Vagina (tissue), 2 donors: ENCODE results near the gene MYO10. TPM values are rescaled to one million over a fixed set of nuclear protein-coding genes. Genes with fewer than 3 reads are reported as not detected.
A peak's percentile ranks its signal among the peaks of the same experiment; 100 is the strongest.

Experiments
- DNase-seq, 2 donors: peaks; one replicate each; pipeline ENCODE4 v3.0.0-alpha.2; 2017; ENCODE audit errors: extremely low spot score in 2 of 2
- H3K27ac ChIP-seq: fragments of 200-600 bp; sonication (generic); one replicate; pipeline ENCODE4 v1.5.1; 2019
- H3K27me3 ChIP-seq: fragments of 200-600 bp; sonication (generic); one replicate; pipeline ENCODE4 v1.5.1; 2019
- H3K36me3 ChIP-seq, 2 donors: fragments of 200-600 bp; sonication (generic); one replicate each; pipeline ENCODE4 v1.5.1; 2017 to 2019
- H3K4me1 ChIP-seq: fragments of 200-600 bp; sonication (generic); one replicate; pipeline ENCODE4 v1.5.1; 2019
- H3K4me3 ChIP-seq, 2 donors: fragments of 200-600 bp; sonication (generic); 1 replicate in 1 of 2; 2 replicates in 1 of 2; pipeline ENCODE4 v1.5.1; 2016 to 2019
- H3K9me3 ChIP-seq: fragments of 200-600 bp; sonication (generic); one replicate; pipeline ENCODE4 v1.5.1; 2019
- CTCF ChIP-seq, 3 experiments: fragments of 450-650 bp in 2 of 3; fragments of 200-600 bp in 1 of 3; sonication (generic) in 1 of 3; IDR thresholded peaks; one replicate each; pipeline ENCODE4 v1.5.1; 2017 to 2019; ENCODE audit warnings: antibody characterized with exemption in 3 of 3, mild to moderate bottlenecking in 2 of 3, moderate library complexity in 2 of 3
- POLR2A ChIP-seq, 2 donors: fragments of 450-650 bp; IDR thresholded peaks; one replicate each; pipeline ENCODE4 v1.6.1; 2017; ENCODE audit warnings: antibody characterized with exemption in 2 of 2, mild to moderate bottlenecking in 2 of 2, moderate library complexity in 2 of 2
- POLR2AphosphoS5 ChIP-seq, 2 donors: sonication (generic); formaldehyde crosslinking; IDR thresholded peaks; one replicate each; pipeline ENCODE4 v1.9.0; 2017; ENCODE audit warnings: antibody characterized with exemption in 2 of 2, mild to moderate bottlenecking in 2 of 2, low read depth in 1 of 2; ENCODE audit not compliant: insufficient read depth in 1 of 2
- intact Hi-C: fragments of 100-400 bp; cut with DNase I; formaldehyde crosslinking; loops from one replicate; pipeline ENCODE4 v1.15.1; 2023
- total RNA-seq: library from RNA; depleted of rRNA; stranded (reverse); fragments of >200 nt; gene quantifications from one replicate; pipeline ENCODE4 v1.2.3, GENCODE V29; 2016

The MYO10 gene
- total RNA-seq, 1 donor from 2014 or later = 22.1 TPM

- DNase-seq = no peak
- intact Hi-C loops = loop anchor here (10.0 kb wide), 1 partner anchor 249 kb away; no protein-coding TSS in a partner anchor
Measured at GRCh38 chr5:16935231-16936149, 598 bp downstream of the MYO10 start.

GRCh38 chr5:16934677-16935153 lies 1.4 kb downstream of the MYO10 start:
- intact Hi-C loops = loop anchor here (10.0 kb wide), 1 partner anchor 250 kb away; no protein-coding TSS in a partner anchor

More at GRCh38 chr5:16935231-16936149, 598 bp downstream of the MYO10 start:
- peak overlapping the region; percentile 68 to 77 for H3K4me3 ChIP-seq
- no peaks in the 10 kb centered on the region for H3K9me3 ChIP-seq
- peak overlapping the region; percentile 69 for H3K27ac ChIP-seq
- H3K27me3 ChIP-seq = no peaks in the 10 kb centered on the region
- no peak for TF ChIP-seq POLR2AphosphoS5 (IDR thresholded peaks at IDR 0.05; ENCODE audit: insufficient read depth in 1 of 2, low read depth in 1 of 2)
- no peak for TF ChIP-seq POLR2A (IDR thresholded peaks at IDR 0.05)
- TF ChIP-seq CTCF (IDR thresholded peaks at IDR 0.05) = no peak
- peaks cover 27% of the 10 kb centered on the region for H3K4me1 ChIP-seq
- H3K36me3 ChIP-seq = no peaks in the 10 kb centered on the region

GRCh38 chr5:16934123-16934522 lies 2.0 kb downstream of the MYO10 start:
- no peak for DNase-seq
- H3K36me3 ChIP-seq = no peaks in the 10 kb centered on the region
- H3K9me3 ChIP-seq = no peaks in the 10 kb centered on the region
- no peaks in the 10 kb centered on the region for H3K27me3 ChIP-seq
- peak overlapping the region; percentile 68 to 77 for H3K4me3 ChIP-seq
- peaks cover 27% of the 10 kb centered on the region for H3K4me1 ChIP-seq
- TF ChIP-seq CTCF (IDR thresholded peaks at IDR 0.05) (peak; percentile 27 to 73 (median 52)), POLR2A (IDR thresholded peaks at IDR 0.05) (no peak)
- no peak overlapping the region for H3K27ac ChIP-seq
- intact Hi-C loops = loop anchor here (10.0 kb wide), 1 partner anchor 251 kb away; no protein-coding TSS in a partner anchor

More at GRCh38 chr5:16934677-16935153, 1.4 kb downstream of the MYO10 start:
- Histone ChIP-seq H3K4me1 (peaks cover 27% of the 10 kb centered on the region), H3K27ac (peak overlapping the region; percentile 69), H3K27me3 (no peaks in the 10 kb centered on the region), H3K9me3 (no peaks in the 10 kb centered on the region), H3K36me3 (no peaks in the 10 kb centered on the region), H3K4me3 (peak overlapping the region; percentile 68 to 77)
- no peak for DNase-seq
- TF ChIP-seq CTCF (IDR thresholded peaks at IDR 0.05) = no peak
- TF ChIP-seq POLR2AphosphoS5 (IDR thresholded peaks at IDR 0.05; ENCODE audit: insufficient read depth in 1 of 2, low read depth in 1 of 2) = no peak
- no peak for TF ChIP-seq POLR2A (IDR thresholded peaks at IDR 0.05)

- no peaks in the 10 kb centered on the region for H3K27me3 ChIP-seq
- H3K4me3 ChIP-seq = peak overlapping the region in 1 of 2 donors; percentile 68
- TF ChIP-seq POLR2A (IDR thresholded peaks at IDR 0.05) (no peak), POLR2AphosphoS5 (IDR thresholded peaks at IDR 0.05; ENCODE audit: insufficient read depth in 1 of 2, low read depth in 1 of 2) (no peak), CTCF (IDR thresholded peaks at IDR 0.05) (no peak)
- no peak for DNase-seq
- H3K4me1 ChIP-seq = peaks cover 27% of the 10 kb centered on the region
- H3K36me3 ChIP-seq = no peaks in the 10 kb centered on the region
- no peak overlapping the region for H3K27ac ChIP-seq
- no peaks in the 10 kb centered on the region for H3K9me3 ChIP-seq
- intact Hi-C loops = loop anchor here (10.0 kb wide), 1 partner anchor 251 kb away; no protein-coding TSS in a partner anchor
Measured at GRCh38 chr5:16933337-16933736, 2.8 kb downstream of the MYO10 start.
